T follicular helper cell (primary cell): Measurements from ENCODE around the gene SPC24.
A peak's percentile ranks its signal among the peaks of the same experiment; 100 is the strongest.
"Not testable (repeated sequence)": the region's sequence is repeated elsewhere in the genome, so short reads cannot be mapped to it uniquely, and the experiment has no call there.

Experiments used
- DNase-seq: peaks from one replicate; pipeline ENCODE4 v3.0.0-alpha.2; 2020; ENCODE audit warnings: low read depth

Gene SPC24

DNA sequence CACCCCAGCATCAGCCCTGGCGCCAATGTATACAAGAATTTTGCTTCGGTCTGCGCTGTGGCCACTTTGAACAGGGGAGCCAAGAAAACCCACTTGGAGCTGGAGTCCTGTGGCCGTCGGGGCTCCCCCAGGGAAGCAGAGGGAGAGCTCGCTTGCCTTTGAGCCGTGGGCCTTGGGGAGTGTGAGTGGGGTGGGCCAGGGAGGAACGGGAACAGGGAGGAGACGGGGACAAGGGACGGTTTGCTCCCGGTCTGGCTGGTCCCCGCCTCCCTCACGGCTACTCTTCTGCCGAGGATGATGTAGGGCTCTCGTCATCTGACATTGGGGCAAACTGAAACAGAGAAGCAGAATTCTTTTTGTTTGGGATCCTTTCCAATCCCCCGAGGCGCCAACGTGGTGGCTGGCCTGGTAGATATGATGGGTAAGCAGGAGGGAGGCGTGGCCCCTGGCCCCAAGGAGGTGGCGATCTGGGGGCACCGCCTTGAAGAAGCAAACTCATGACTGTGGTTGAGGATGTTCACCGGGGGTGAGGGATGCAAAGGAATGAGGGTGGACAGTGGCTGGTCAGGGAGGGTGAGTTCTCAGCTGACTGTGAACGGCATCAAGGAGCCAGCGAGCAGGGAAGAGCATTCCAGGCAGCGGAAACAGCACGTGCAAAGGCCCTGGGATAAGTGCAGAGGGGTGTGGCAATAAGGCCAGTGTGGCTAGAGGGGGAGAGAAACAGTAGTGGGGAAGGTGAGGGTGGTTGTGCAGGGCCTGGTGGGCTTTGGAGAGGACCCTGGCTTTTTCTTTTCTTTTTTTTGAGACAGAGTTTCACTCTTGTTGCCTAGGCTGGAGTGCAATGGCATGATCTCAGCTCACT lies 10.9 kb upstream of the SPC24 start:
- DNase-seq, result no peak

- DNase-seq, result no peak
These were observed 10.0 kb upstream of the SPC24 start for GRCh38 chr19:11165486-11166030.

DNA sequence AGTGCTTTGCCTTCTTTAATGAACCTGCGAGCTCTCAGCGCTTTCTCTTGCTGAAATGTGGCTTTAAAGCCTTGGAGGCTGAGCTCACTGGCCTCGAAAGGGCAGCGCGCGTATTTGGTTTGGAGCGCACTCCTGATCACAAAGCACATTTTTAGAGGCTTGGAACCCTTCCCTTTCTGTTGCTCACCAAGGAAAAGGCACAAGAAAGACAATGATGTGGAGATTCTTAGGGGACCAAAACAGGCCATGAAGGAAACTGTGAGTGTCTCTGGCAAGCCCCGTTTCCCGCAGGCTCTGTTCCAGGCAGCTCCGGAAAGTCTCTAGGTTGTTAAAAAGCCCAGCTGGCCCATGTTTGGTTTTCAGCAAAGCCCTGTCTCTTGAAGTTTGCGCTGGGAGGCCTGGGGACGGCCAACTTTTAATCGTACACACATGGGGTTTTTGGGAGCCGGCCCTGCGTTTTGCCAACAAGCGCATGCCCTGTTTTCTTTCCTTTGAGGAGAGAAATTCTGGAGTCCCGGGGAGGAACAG lies 9.4 kb upstream of the SPC24 start:
- DNase-seq, result no peak

DNA sequence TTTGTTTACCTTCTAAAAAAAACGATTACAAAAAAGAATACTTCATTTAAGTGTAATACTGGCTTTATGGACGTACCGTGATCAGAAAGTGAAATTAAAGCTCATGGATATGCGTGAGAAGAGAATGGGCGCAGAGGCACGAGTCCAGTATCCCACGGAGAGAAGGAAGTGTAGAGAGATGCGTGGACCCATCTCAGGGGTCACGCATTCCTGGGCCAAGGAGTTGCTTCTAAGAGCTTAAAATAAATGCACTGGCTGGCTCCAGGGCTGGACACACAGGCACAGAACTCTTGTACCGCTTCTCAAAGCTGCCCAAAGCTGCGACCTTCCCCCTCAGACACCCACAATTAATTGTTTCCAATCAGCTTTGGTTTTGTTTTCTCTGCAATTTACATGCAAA lies 8.7 kb upstream of the SPC24 start:
- no peak for DNase-seq

GRCh38 chr19:11160440-11160768 lies 4.8 kb upstream of the SPC24 start:
- DNase-seq, result not testable (repeated sequence)

- DNase-seq, result no peak
These were observed 4.2 kb upstream of the SPC24 start for GRCh38 chr19:11159598-11160439.

DNA sequence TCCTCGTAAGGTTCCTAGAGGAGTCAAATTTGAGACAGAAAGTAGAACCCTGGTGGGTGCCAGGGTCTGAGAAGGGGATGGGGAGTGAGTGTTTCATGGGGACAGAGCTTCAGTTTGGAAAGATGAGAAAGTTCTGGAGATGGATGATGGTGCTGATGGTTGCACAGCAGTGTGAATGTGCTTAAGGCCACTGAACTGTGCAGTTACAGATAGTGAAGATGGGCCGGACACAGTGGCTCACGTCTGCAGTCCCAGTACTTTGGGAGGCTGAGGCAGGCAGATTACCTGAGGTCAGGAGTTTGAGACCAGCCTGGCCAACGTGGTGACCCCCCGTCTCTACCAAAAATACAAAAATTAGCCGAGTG lies 917 bp downstream of the SPC24 start:
- DNase-seq, result no peak

DNA sequence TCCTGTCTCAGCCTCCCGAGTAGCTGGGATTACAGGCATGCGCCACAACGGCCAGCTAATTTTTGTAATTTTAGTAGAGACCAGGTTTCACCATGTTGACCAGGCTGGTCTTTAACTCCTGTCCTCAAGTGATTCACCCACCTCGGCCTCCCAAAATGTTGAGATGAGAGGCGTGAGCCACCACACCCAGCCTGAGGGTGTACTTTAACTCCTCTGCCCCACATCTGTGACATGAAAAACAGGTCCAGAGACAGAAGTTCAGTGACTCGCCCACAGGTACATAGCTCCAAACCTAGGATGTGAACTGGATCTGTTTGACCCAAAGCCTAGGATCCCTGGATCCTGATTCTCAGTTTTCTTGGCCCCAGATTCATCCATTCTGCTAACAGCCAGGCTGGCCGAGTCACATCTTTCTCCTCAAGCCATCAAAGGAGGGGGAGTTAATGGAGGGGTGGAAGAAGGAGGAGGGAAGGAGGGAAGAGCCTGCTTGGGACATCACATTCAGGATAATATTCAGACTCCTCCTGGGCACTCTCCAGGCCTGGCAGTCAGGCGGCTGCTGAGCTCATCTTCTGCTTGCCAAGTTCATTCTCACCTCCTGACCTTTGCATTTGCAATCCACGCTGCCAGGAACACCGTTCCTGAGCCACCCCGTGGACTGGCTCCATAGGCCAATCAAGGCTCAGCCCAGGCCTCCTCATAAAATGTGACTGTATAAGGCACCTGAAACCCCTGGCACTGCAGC lies 3.1 kb downstream of the SPC24 start:
- DNase-seq, result no peak

GRCh38 chr19:11151181-11151580 lies 4.4 kb downstream of the SPC24 start:
- DNase-seq, result no peak

- DNase-seq, result no peak
These were observed 7.6 kb downstream of the SPC24 start for GRCh38 chr19:11148001-11148400.

GRCh38 chr19:11145536-11145924 lies 10.1 kb downstream of the SPC24 start:
- DNase-seq, result no peak

DNA sequence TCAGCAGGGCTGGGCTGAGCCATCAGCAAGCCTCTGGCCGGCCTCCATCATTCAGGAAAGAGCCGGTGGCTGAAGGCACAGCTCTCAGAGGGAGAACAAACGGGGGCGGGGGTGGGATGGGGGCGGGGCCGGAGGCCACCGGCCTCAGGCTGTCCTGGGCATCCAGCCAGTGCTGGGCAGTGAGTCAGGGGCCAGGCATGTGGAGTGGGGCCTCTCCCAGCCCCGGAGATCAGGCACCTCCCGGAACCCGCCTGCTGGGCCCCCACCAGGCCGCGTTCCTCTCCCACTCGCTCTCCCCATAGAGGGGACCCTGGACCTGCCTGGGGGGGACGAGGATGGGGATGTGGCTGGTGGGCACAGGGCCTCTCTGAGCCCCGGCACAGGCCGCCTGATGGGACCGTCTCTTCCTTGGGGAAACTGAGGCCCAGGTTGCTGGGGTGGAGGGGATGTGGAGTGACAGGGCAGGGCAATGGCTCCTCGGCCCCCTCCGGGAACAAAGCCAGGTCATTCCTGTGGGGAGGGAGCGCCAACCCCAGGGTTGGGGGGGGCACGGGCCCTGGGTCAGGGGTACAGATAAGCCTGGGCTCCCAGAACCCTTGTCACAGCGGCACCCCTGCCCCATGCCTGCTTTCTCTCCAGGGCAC lies 12.9 kb downstream of the SPC24 start:
- no peak for DNase-seq

DNA sequence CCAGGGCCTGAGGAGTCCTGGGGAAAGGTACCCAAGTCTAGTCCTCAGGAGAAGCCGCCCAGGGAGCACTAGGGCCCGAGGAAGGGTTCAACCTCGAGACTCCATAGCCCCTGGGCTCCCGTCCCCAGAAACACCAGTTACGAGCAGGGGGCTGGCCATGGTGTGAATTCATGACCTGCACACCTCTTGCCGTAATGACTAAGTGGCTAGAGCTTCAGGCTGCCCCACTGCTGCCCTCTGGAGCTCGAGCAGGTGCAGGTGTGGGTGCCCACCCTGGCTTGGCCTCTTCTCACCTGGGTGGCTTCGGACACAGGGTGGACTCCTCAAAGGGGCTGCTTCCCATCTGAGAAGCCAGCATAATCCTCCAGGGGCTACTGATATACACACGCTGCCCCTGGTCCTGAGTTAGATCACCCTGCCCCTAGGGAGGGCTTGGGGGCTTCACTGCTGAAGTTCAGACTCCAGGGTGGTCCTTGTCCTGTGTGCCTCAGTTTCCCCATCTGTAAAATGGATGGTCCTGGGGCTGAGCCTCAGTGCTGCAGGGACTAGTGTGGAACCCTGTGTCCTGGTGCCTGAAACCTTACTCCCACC lies 13.6 kb downstream of the SPC24 start:
- DNase-seq, result no peak

DNA sequence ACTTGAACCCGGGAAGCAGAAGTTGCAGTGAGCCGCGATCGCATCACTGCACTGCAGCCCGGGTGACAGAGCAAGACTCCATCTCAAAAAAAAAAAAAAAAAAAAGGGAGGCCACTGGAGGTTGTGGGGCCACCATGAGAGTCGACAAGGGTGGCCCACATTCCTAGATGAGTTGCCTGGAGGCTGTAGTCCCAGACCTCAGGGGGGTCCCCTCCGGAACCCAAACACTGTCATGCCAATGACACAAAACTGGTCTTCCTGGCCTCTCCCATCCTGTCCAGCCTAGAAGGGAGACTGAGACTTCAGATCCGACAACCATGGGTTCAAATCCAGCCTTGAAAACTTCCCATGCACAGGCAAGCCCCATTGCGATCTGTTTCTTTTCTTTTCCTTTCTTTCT lies 14.7 kb downstream of the SPC24 start:
- DNase-seq, result no peak

DNA sequence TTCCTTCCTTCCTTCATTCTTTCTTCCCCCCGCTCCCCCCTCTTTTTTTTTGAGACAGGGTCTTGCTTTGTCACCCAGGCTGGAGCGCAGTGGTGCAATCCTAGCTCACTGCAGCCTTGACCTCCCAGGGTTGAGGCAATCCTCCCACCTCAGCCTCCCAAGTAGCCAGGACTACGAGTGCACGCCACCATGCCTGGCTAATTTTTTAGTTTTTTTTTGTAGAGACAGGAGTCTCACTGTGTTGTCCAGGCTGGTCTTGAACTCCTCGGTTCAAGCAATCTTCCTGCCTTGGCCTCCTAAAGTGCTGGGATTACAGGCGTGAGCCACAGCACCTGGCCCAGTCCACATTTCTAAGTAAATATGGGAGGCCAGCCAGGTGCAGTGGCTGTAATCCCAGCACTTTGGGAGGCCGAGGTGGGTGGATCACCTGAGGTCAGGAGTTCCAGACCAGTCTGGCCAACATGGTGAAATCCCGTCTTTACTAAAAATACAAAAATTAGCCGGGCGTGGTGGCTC lies 15.5 kb downstream of the SPC24 start:
- DNase-seq, result not testable (repeated sequence)

GRCh38 chr19:11138601-11139300 lies 16.8 kb downstream of the SPC24 start:
- no peak for DNase-seq

DNA sequence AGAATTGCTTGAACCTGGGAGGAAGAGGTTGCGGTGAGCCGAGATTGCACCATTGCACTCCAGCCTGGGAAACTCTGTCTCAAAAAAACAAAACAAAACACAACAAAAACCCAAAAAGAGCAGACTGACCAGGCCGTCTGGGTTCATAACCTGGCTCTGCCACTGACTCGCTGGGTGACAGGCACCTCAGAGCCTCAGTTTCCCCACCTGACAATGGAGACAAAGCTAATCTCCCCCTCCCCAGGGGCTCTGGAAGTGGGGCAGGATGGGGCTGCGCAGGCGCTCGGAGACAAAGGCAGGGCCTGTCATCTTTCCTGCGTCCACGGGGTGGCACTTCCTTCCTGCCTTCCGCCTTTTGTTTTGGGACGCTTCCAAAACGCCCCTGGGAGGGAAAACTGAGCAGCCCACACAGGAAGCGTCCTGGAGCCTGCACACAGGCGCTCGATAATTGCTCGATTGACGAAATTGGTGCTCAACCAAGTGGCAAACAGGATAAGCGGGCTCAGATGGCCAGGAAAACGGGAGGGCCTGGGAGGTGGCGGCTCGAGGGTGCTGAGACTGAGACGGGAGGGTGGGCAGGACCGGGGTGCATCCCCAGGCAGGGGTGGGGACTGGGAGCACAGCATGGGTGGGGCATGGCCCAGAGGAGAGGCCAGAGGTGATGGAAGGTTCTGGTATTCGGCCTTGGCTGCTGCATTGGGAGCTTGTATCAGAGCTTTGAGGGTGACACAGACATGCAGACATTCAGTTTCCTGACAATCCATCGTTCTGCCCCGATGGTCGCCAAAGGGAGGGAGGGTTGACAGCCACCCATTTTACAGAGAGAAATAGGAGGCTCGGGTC lies 17.8 kb downstream of the SPC24 start:
- DNase-seq, result peak; percentile 35

GRCh38 chr19:11136400-11137101 lies 19.0 kb downstream of the SPC24 start:
- no peak for DNase-seq

- no peak for DNase-seq
These were observed 24.1 kb downstream of the SPC24 start for GRCh38 chr19:11131471-11131870.
